HL-60 (cell line): Measurements from ENCODE around the gene PHTF1.

Experiments used
- DNase-seq, 2 experiments: peaks; one replicate each; pipeline ENCODE4 v3.0.0-alpha.2; 2010 to 2020; ENCODE audit warnings: low read depth in 1 of 2, low spot score in 1 of 2
- H3K27ac ChIP-seq: fragments of 250-450 bp; sonication (Bioruptor Pico); replicated peaks from 2 replicates; pipeline ENCODE4 v1.5.1; 2020; ENCODE audit warnings: mild to moderate bottlenecking, moderate library complexity
- H3K27me3 ChIP-seq: fragments of 250-450 bp; sonication (Bioruptor Pico); 2 replicates; pipeline ENCODE4 v1.5.1; 2021; ENCODE audit warnings: mild to moderate bottlenecking, moderate library complexity; ENCODE audit not compliant: insufficient read depth, poor library complexity, severe bottlenecking
- H3K4me3 ChIP-seq: replicated peaks from 2 replicates; pipeline ENCODE4 v1.5.1; 2011; ENCODE audit warnings: mild to moderate bottlenecking, control low read depth, low read length; ENCODE audit not compliant: insufficient read depth
- GABPA ChIP-seq: IDR thresholded peaks from 2 replicates; pipeline ENCODE4 v1.6.1; 2012; ENCODE audit warnings: low read depth
- POLR2AphosphoS5 ChIP-seq: IDR thresholded peaks from 2 replicates; pipeline ENCODE4 v1.6.1; 2012; ENCODE audit warnings: low read depth
- SPI1 ChIP-seq: IDR thresholded peaks from 2 replicates; pipeline ENCODE4 v1.6.1; 2012; ENCODE audit warnings: low read depth, mild to moderate bottlenecking, borderline replicate concordance
- TF ChIP-seq, protein P1 (sequence below): IDR thresholded peaks from 2 replicates; pipeline ENCODE4 v1.6.1; 2012; ENCODE audit warnings: low read depth; ENCODE audit not compliant: insufficient replicate concordance
- TF ChIP-seq, protein P2 (sequence below): IDR thresholded peaks from one replicate; pipeline ENCODE4 v1.5.1; 2011; ENCODE audit warnings: low read length, control low read depth, inconsistent platforms; ENCODE audit not compliant: insufficient read depth

The PHTF1 gene

DNA sequence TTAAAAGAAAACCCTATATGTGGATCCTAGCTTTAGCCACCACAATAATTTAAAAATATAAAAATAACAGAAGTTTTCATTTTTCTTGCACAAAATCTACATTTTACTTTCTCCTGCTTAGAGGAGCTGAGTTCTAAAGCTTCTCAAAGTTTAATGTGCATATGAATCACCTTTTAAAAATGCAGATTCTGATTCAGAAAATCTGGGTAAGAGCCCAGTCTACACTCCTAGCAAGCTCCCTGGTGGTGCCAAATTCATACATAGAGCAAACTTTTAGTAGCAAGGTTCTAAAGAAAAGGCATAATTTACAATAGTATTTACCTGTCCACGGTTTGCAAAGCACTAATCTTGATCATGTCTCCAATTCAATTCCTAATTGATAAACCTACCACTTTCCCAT, 33.7 kb upstream of the PHTF1 start:
- H3K4me3 ChIP-seq: no peak overlapping the region

DNA sequence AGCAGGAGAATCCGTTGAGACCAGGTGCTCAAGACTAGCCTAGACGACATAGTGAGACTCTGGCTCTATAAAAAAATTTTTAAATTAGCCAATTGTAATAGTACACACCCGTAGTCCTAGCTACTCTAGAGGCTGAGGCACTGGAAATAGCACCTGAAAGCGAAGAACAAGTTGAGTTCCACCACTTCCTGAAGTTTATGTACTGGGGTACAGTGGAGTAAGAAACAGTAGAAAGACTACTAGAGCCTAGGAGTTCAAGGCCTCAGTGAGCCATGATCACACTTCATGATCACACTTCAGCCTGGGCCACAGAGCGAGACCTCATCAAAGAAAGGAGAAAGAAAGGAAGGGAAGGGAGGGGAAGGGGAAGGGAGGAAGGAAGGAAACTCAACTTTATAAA, 33.2 kb upstream of the PHTF1 start:
- TF ChIP-seq, protein P1, sequence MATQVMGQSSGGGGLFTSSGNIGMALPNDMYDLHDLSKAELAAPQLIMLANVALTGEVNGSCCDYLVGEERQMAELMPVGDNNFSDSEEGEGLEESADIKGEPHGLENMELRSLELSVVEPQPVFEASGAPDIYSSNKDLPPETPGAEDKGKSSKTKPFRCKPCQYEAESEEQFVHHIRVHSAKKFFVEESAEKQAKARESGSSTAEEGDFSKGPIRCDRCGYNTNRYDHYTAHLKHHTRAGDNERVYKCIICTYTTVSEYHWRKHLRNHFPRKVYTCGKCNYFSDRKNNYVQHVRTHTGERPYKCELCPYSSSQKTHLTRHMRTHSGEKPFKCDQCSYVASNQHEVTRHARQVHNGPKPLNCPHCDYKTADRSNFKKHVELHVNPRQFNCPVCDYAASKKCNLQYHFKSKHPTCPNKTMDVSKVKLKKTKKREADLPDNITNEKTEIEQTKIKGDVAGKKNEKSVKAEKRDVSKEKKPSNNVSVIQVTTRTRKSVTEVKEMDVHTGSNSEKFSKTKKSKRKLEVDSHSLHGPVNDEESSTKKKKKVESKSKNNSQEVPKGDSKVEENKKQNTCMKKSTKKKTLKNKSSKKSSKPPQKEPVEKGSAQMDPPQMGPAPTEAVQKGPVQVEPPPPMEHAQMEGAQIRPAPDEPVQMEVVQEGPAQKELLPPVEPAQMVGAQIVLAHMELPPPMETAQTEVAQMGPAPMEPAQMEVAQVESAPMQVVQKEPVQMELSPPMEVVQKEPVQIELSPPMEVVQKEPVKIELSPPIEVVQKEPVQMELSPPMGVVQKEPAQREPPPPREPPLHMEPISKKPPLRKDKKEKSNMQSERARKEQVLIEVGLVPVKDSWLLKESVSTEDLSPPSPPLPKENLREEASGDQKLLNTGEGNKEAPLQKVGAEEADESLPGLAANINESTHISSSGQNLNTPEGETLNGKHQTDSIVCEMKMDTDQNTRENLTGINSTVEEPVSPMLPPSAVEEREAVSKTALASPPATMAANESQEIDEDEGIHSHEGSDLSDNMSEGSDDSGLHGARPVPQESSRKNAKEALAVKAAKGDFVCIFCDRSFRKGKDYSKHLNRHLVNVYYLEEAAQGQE: no peak
- TF ChIP-seq SPI1 (no peak), GABPA (no peak), POLR2AphosphoS5 (no peak)
- TF ChIP-seq, protein P2, sequence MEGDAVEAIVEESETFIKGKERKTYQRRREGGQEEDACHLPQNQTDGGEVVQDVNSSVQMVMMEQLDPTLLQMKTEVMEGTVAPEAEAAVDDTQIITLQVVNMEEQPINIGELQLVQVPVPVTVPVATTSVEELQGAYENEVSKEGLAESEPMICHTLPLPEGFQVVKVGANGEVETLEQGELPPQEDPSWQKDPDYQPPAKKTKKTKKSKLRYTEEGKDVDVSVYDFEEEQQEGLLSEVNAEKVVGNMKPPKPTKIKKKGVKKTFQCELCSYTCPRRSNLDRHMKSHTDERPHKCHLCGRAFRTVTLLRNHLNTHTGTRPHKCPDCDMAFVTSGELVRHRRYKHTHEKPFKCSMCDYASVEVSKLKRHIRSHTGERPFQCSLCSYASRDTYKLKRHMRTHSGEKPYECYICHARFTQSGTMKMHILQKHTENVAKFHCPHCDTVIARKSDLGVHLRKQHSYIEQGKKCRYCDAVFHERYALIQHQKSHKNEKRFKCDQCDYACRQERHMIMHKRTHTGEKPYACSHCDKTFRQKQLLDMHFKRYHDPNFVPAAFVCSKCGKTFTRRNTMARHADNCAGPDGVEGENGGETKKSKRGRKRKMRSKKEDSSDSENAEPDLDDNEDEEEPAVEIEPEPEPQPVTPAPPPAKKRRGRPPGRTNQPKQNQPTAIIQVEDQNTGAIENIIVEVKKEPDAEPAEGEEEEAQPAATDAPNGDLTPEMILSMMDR: no peak
- no peak overlapping the region for H3K4me3 ChIP-seq
- DNase-seq: no peak

More for the DNA sequence above, 33.7 kb upstream of the PHTF1 start:
- TF ChIP-seq SPI1: no peak
- TF ChIP-seq, protein P1: no peak
- no peak for TF ChIP-seq POLR2AphosphoS5
- Histone ChIP-seq H3K27me3 (no peaks in the 10 kb centered on the region), H3K27ac (no peak overlapping the region)
- DNase-seq: no peak

DNA sequence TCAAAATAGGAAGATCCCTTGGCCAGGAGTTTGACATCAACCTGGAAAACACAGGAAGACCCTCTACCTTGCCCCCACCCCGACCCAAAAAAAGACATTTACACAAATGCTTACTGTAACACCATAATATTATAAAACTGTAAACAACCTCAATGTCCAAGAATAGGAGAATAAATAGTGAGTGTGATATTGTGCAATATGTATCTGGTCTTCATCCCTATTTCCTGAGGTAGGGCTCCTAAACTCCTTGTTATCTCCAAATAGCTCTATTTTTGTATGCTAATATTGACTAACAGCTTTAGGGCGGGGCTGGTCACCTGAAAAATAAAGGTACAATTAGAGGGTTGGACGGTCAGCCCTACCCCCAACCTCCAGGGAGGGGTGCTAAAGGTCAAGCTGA, 29.5 kb upstream of the PHTF1 start:
- no peak for TF ChIP-seq GABPA
- no peak for TF ChIP-seq SPI1
- no peak for DNase-seq
- Histone ChIP-seq H3K27ac (no peak overlapping the region), H3K4me3 (no peak overlapping the region), H3K27me3 (no peaks in the 10 kb centered on the region)

More for the DNA sequence above, 33.2 kb upstream of the PHTF1 start:
- H3K27me3 ChIP-seq: no peaks in the 10 kb centered on the region
- H3K27ac ChIP-seq: no peak overlapping the region

DNA sequence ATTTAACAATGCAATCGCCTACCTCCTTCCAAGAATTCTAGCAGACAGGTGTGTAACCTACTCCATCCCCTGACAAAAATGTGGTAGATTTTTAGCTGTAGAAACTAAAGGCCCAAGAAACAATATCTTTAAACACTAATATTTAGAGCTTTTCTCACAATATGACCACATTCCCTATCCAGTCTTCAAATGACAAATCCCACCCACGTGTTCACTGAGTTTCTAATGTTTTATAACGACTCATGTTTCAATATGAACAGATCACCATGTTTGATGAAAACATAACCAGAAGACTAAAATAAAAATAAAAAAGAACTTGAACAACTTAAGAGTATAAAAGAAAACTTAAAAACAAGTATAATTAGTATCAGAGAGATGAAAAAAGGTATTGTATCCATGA, 28.4 kb upstream of the PHTF1 start:
- Histone ChIP-seq H3K27me3 (no peaks in the 10 kb centered on the region), H3K27ac (no peak overlapping the region), H3K4me3 (no peak overlapping the region)
- no peak for TF ChIP-seq SPI1
- TF ChIP-seq GABPA: no peak
- TF ChIP-seq, protein P2: no peak
- TF ChIP-seq, protein P1: no peak
- no peak for TF ChIP-seq POLR2AphosphoS5
- DNase-seq: no peak
